T-helper 2 cell treated with Interferon-gamma antibody and Interleukin-4, amounts not matched to agents 5 μg/mL and 100 μg/mL, for 36 hours (primary cell): ENCODE results near the gene KRTAP9-6.

Experiments
- DNase-seq: peaks from one replicate; pipeline ENCODE4 v3.0.0; 2021; ENCODE audit warnings: low spot score
- H3K27ac Mint-ChIP-seq: one replicate; pipeline ENCODE4 v1.8.0; 2021; ENCODE audit warnings: mild to moderate bottlenecking, mixed read lengths
- H3K27me3 Mint-ChIP-seq: one replicate; pipeline ENCODE4 v1.8.0; 2021; ENCODE audit warnings: low read depth, mixed read lengths
- H3K36me3 Mint-ChIP-seq: one replicate; pipeline ENCODE4 v1.8.0; 2021; ENCODE audit warnings: low read depth, mixed read lengths
- H3K4me1 Mint-ChIP-seq: one replicate; pipeline ENCODE4 v1.8.0; 2021; ENCODE audit warnings: low read depth, mixed read lengths
- H3K4me3 Mint-ChIP-seq: one replicate; pipeline ENCODE4 v1.8.0; 2022; ENCODE audit warnings: mild to moderate bottlenecking, moderate library complexity, mixed read lengths
- H3K9me3 Mint-ChIP-seq: one replicate; pipeline ENCODE4 v1.8.0; 2021; ENCODE audit warnings: mixed read lengths

The KRTAP9-6 gene

GRCh38 chr17:41294016-41294415 is 28.8 kb downstream of the KRTAP9-6 start:
- no peaks in the 10 kb centered on the region for H3K27me3 Mint-ChIP-seq
- no peaks in the 10 kb centered on the region for H3K36me3 Mint-ChIP-seq
- H3K9me3 Mint-ChIP-seq = no peaks in the 10 kb centered on the region
- no peak overlapping the region for H3K27ac Mint-ChIP-seq
- H3K4me1 Mint-ChIP-seq = no peaks in the 10 kb centered on the region
- H3K4me3 Mint-ChIP-seq = no peak overlapping the region
- DNase-seq = no peak

DNA sequence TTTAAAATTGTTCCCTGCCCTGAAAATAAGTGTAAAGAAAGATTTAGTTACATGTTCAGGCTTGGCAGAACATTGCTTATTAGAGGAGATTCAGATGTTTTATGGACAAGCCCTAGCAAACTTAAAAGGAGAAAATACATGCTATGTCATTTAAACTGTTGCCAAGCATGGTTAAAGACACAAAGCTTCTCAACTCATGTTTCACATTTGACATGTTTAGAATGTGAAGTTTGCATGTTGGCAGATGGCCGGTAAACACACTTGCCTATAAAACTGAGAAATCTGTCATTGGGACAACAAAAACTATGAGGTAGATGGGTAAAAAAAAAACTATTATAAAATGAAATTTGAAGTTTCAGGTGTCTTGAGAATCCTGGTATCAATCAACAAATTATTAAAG is 31.7 kb downstream of the KRTAP9-6 start:
- H3K4me1 Mint-ChIP-seq = no peaks in the 10 kb centered on the region
- no peaks in the 10 kb centered on the region for H3K27me3 Mint-ChIP-seq
- no peak for DNase-seq
- H3K27ac Mint-ChIP-seq = no peak overlapping the region
- H3K4me3 Mint-ChIP-seq = no peak overlapping the region
- peaks cover 8% of the 10 kb centered on the region for H3K9me3 Mint-ChIP-seq
- no peaks in the 10 kb centered on the region for H3K36me3 Mint-ChIP-seq

GRCh38 chr17:41298458-41299135 is 33.4 kb downstream of the KRTAP9-6 start:
- Mint-ChIP-seq H3K27ac (no peak overlapping the region), H3K9me3 (peaks cover 8% of the 10 kb centered on the region), H3K4me3 (no peak overlapping the region), H3K27me3 (no peaks in the 10 kb centered on the region), H3K4me1 (no peaks in the 10 kb centered on the region), H3K36me3 (no peaks in the 10 kb centered on the region)
- no peak for DNase-seq

DNA sequence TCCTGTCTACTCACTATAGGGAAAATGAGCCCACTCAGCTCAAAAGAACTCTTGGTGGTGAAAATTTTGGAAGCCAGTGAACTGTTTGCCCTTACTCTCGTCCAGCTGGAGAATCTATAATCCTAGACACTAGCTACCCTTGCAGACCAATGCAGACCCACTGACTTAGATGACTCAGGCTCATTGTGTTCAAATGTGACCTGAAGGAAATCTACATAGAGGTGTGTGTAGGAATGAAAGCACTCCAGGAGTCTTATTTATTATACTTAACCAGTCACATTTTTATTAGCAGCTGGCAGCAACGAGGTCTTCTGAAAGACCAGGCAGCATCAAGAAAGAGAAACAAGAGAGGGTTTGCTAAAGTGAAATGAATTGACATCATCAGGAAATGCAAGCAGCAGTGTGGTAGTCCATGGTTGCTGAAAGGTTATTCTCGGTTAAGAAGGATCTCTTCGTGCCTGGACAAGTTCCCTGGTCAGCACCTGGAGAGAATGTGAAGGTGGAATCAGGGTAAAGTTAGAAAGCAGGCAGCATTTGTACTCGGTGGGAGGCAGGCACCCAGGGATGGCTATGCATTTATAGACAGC is 36.1 kb downstream of the KRTAP9-6 start:
- no peak for DNase-seq
- Mint-ChIP-seq H3K4me3 (no peak overlapping the region), H3K27ac (no peak overlapping the region), H3K27me3 (no peaks in the 10 kb centered on the region), H3K9me3 (peaks cover 8% of the 10 kb centered on the region), H3K4me1 (no peaks in the 10 kb centered on the region), H3K36me3 (no peaks in the 10 kb centered on the region)

DNA sequence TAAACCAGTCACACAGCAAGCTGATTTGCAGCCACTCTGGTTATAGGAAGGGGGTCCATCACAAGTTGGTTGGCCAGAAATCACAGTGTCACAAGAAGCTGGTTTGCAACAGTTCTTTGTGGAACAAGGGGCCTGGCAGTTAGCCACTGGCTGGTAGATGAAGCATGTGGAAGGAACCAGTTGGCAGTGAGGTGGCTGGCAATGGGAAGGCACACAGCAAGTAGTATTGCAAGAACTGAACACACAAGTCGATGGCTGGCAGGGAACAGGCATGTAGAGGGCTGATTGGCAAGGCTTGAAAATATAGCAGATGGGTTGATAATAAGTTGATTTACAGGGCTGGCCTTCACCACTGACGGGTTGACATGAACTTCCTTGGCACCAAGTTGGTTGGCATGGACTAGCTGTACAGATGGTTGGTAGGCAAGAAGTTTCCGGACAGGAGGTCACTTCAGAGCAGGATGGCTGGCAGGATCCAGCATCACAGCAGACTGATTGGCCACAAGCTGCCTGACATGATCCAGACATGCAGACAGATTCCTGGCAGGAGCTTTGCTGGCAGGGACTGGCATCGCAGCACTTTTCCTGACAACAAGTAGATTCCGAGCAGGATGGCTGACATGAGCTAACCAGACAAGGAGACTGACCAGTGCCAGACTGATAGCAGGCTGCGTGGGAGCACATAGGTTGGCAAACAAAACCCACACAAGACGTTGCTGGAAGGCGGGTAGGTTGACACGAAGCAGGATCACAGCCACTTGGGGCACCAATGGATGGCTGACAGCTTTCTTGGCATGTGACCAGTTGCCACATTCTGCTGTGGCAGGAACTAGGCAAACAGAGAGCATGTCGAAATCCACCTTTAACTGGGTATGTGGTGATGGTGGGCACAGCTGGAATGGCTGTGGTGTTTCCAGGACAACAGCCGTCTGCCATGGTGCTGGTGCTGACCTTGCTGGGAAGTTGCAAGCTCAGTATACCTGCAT is 37.0 kb downstream of the KRTAP9-6 start, which contains the start of gene KRTAP29-1:
Gene KRTAP29-1, minus strand, starts transcription at position 936 of the 986 bp plus-strand sequence. Its CDS starts 0 bp downstream, at position 936.
- H3K4me1 Mint-ChIP-seq = peaks cover 2% of the 10 kb centered on the region
- no peak within 1 kb of the TSS for H3K4me3 Mint-ChIP-seq
- H3K9me3 Mint-ChIP-seq = peaks cover 8% of the 10 kb centered on the region
- DNase-seq = no peak
- H3K27ac Mint-ChIP-seq = no peak within 1 kb of the TSS
- H3K36me3 Mint-ChIP-seq = no peaks in the 10 kb centered on the region
- no peaks in the 10 kb centered on the region for H3K27me3 Mint-ChIP-seq

GRCh38 chr17:41302981-41303380 is 37.8 kb downstream of the KRTAP9-6 start:
- Mint-ChIP-seq H3K36me3 (no peaks in the 10 kb centered on the region), H3K9me3 (peaks cover 8% of the 10 kb centered on the region), H3K4me3 (no peak overlapping the region), H3K27ac (no peak overlapping the region), H3K4me1 (peaks cover 6% of the 10 kb centered on the region), H3K27me3 (peaks cover 1% of the 10 kb centered on the region)
- DNase-seq = no peak

GRCh38 chr17:41304091-41304490 is 38.9 kb downstream of the KRTAP9-6 start:
- DNase-seq = no peak
- Mint-ChIP-seq H3K4me3 (no peak overlapping the region), H3K36me3 (no peaks in the 10 kb centered on the region), H3K4me1 (peaks cover 17% of the 10 kb centered on the region), H3K27me3 (peaks cover 2% of the 10 kb centered on the region), H3K9me3 (peaks cover 8% of the 10 kb centered on the region), H3K27ac (no peak overlapping the region)

- no peaks in the 10 kb centered on the region for H3K36me3 Mint-ChIP-seq
- DNase-seq = no peak
- peak overlapping the region; percentile 42 for H3K27ac Mint-ChIP-seq
- H3K27me3 Mint-ChIP-seq = peaks cover 4% of the 10 kb centered on the region
- H3K4me1 Mint-ChIP-seq = peaks cover 27% of the 10 kb centered on the region
- no peaks in the 10 kb centered on the region for H3K9me3 Mint-ChIP-seq
- H3K4me3 Mint-ChIP-seq = no peak overlapping the region
Observed at GRCh38 chr17:41307647-41308046, 42.5 kb downstream of the KRTAP9-6 start.

GRCh38 chr17:41308251-41308917 is 43.2 kb downstream of the KRTAP9-6 start:
- peak overlapping the region; percentile 55 for H3K4me3 Mint-ChIP-seq
- DNase-seq = no peak
- no peaks in the 10 kb centered on the region for H3K9me3 Mint-ChIP-seq
- no peaks in the 10 kb centered on the region for H3K36me3 Mint-ChIP-seq
- H3K27me3 Mint-ChIP-seq = peaks cover 4% of the 10 kb centered on the region
- peak overlapping the region; percentile 42 for H3K27ac Mint-ChIP-seq
- peaks cover 27% of the 10 kb centered on the region for H3K4me1 Mint-ChIP-seq

- peaks cover 27% of the 10 kb centered on the region for H3K4me1 Mint-ChIP-seq
- no peak for DNase-seq
Observed at GRCh38 chr17:41308918-41309359, 43.8 kb downstream of the KRTAP9-6 start, which contains the start of gene KRTAP16-1. Gene KRTAP16-1, minus strand, starts transcription at chr17:41309309. Its CDS starts 56 bp downstream, at chr17:41309253.

DNA sequence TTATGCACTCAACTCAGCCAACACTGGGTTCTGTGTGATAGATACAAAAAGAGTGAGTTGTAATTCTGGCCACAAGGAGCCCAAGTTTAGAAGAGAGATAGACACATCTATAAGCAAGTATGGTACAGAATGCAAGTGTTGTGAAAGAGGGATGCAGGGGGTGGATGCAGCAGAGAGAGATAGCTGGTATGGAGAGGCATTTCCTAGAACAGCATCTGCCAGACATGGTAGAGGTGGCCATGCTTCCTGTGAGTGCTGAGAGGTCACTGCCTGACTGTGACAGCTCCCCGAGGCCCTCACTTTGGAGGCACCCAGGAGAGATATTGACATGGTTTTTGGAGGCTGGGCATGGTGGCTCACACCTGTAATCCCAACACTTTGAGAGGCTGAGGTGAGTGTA is 45.9 kb downstream of the KRTAP9-6 start:
- Mint-ChIP-seq H3K4me1 (peaks cover 27% of the 10 kb centered on the region), H3K27me3 (peaks cover 4% of the 10 kb centered on the region), H3K36me3 (no peaks in the 10 kb centered on the region), H3K9me3 (no peaks in the 10 kb centered on the region), H3K4me3 (no peak overlapping the region), H3K27ac (no peak overlapping the region)
- DNase-seq = no peak

More at GRCh38 chr17:41308918-41309359, 43.8 kb downstream of the KRTAP9-6 start, which contains the start of gene KRTAP16-1:
- Mint-ChIP-seq H3K4me3 (peak within 1 kb of the TSS; percentile 55), H3K9me3 (no peaks in the 10 kb centered on the region), H3K36me3 (no peaks in the 10 kb centered on the region), H3K27ac (peak within 1 kb of the TSS; percentile 42), H3K27me3 (peaks cover 4% of the 10 kb centered on the region)

DNA sequence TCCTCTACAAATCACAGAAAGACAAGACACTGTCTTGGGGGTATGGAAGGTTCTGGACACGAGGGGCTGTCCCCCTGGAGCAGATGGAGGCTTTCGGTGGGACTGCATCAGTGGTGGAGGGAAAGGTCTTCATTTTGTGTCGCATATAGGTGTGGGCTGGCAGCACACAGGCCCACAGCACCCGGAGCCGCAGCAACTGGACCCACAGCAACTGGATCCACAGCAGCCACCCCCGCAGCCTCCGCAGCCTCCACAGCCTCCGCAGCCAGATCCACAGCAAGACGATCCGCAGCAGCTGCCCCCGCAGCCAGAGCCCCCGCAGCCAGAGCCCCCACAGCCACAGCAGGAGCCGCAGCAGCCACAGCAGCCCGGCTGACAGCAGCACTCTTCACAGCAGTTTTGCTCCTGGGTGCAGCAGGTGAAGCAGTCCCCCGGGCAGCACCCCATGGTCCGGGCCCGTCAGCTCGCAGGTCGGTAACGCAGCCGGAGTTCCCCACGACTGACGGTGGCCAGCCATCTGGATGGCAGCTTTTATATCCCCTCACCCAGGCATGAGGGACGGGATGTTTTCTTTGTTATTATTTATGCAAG is 50.1 kb downstream of the KRTAP9-6 start, which contains the start of gene KRTAP17-1:
Gene KRTAP17-1, minus strand, starts transcription at position 507 of the 591 bp plus-strand sequence. Its CDS starts 60 bp downstream, at position 447.
- Mint-ChIP-seq H3K27me3 (peaks cover 11% of the 10 kb centered on the region), H3K36me3 (no peaks in the 10 kb centered on the region), H3K9me3 (no peaks in the 10 kb centered on the region), H3K27ac (no peak within 1 kb of the TSS), H3K4me3 (no peak within 1 kb of the TSS), H3K4me1 (peaks cover 4% of the 10 kb centered on the region)
- DNase-seq = no peak
